Smooth muscle cell of the brain vasculature (primary cell): ENCODE data around the gene ZMYM2.
"Not testable (repeated sequence)": the region's sequence is repeated elsewhere in the genome, so short reads cannot be mapped to it uniquely, and the experiment has no call there.

Experiments
- DNase-seq: peaks from one replicate; pipeline ENCODE4 v3.0.0-alpha.2; 2012; ENCODE audit warnings: low read depth, low spot score

The ZMYM2 gene

GRCh38 chr13:19958155-19959111 is at the start of gene ZMYM2:
Gene ZMYM2, plus strand, starts transcription at chr13:19958727. Its CDS starts 34,346 bp downstream, at chr13:19993073.
- peak; percentile 93 for DNase-seq

- no peak for DNase-seq
Observed at GRCh38 chr13:19910336-19911072, 48.0 kb upstream of the ZMYM2 start.

- no peak for DNase-seq
Observed at GRCh38 chr13:19927117-19927748, 31.3 kb upstream of the ZMYM2 start.

GRCh38 chr13:19940106-19940505 is 18.4 kb upstream of the ZMYM2 start:
- DNase-seq: no peak

- no peak for DNase-seq
Observed at GRCh38 chr13:19950374-19950773, 8.2 kb upstream of the ZMYM2 start.

GRCh38 chr13:19952850-19953249 is 5.7 kb upstream of the ZMYM2 start:
- DNase-seq: no peak

GRCh38 chr13:19955873-19956559 is 2.5 kb upstream of the ZMYM2 start:
- DNase-seq: no peak

GRCh38 chr13:19957320-19958154 is 990 bp upstream of the ZMYM2 start:
- peak; percentile 62 for DNase-seq

GRCh38 chr13:19959141-19959830 is 759 bp downstream of the ZMYM2 start:
- no peak for DNase-seq

- peak; percentile 81 for DNase-seq
Observed at GRCh38 chr13:19959831-19960652, 1.5 kb downstream of the ZMYM2 start.

- no peak for DNase-seq
Observed at GRCh38 chr13:19960653-19960976, 2.1 kb downstream of the ZMYM2 start.

- DNase-seq: no peak
Observed at GRCh38 chr13:19961489-19961888, 3.0 kb downstream of the ZMYM2 start.

GRCh38 chr13:19961924-19962323 is 3.4 kb downstream of the ZMYM2 start:
- DNase-seq: no peak

- DNase-seq: no peak
Observed at GRCh38 chr13:19962894-19963293, 4.4 kb downstream of the ZMYM2 start.

- no peak for DNase-seq
Observed at GRCh38 chr13:19967621-19968020, 9.1 kb downstream of the ZMYM2 start.

GRCh38 chr13:19974498-19975009 is 16.0 kb downstream of the ZMYM2 start:
- not testable (repeated sequence) for DNase-seq

GRCh38 chr13:19978831-19979437 is 20.4 kb downstream of the ZMYM2 start:
- DNase-seq: no peak

GRCh38 chr13:19981685-19982238 is 23.2 kb downstream of the ZMYM2 start:
- DNase-seq: no peak
